GM23338 (cell line): ENCODE results near the gene AIFM2.

Experiments
- CREB1 ChIP-seq: fragments of 250-450 bp; sonication (Bioruptor Pico); IDR thresholded peaks from 2 replicates; pipeline ENCODE4 v1.5.0; 2020; ENCODE audit warnings: low read depth, mild to moderate bottlenecking, moderate library complexity
- EZH2 ChIP-seq: fragments of 200-600 bp; sonication (generic); IDR thresholded peaks from one replicate; pipeline ENCODE4 v1.8.0; 2017; ENCODE audit warnings: antibody characterized with exemption, mild to moderate bottlenecking, low read depth; ENCODE audit not compliant: unreplicated experiment
- EZH2phosphoT487 ChIP-seq: fragments of 200-600 bp; sonication (generic); IDR thresholded peaks from one replicate; pipeline ENCODE4 v1.8.1; 2018; ENCODE audit warnings: antibody characterized with exemption; ENCODE audit not compliant: unreplicated experiment
- JUNB ChIP-seq: IDR thresholded peaks from one replicate; pipeline ENCODE4 v1.6.1; 2016; ENCODE audit warnings: antibody characterized with exemption; ENCODE audit not compliant: unreplicated experiment
- POLR2AphosphoS5 ChIP-seq: IDR thresholded peaks from 2 replicates; pipeline ENCODE4 v1.6.1; 2016; ENCODE audit warnings: antibody characterized with exemption, low read depth
- ZNF114 ChIP-seq: fragments of 250-450 bp; sonication (Bioruptor Pico); IDR thresholded peaks from 2 replicates; pipeline ENCODE4 v1.5.0; 2020; ENCODE audit warnings: mild to moderate bottlenecking, moderate library complexity
- TF ChIP-seq, protein P1 (sequence below), 2 experiments: fragments of 200-600 bp in 1 of 2; sonication (generic) in 1 of 2; conservative IDR thresholded peaks; 2 replicates each; pipeline versions ENCODE4 v1.5.1 to v1.6.1; 2016 to 2017; ENCODE audit warnings: antibody characterized with exemption in 2 of 2, low read depth in 2 of 2, mild to moderate bottlenecking in 2 of 2, moderate library complexity in 1 of 2
- TF ChIP-seq, protein P2 (sequence below): fragments of 250-450 bp; sonication (Bioruptor Pico); IDR thresholded peaks from 2 replicates; pipeline ENCODE4 v1.5.0; 2020; ENCODE audit warnings: mild to moderate bottlenecking, moderate library complexity
- TF ChIP-seq, protein P3 (sequence below): IDR thresholded peaks from one replicate; pipeline ENCODE4 v1.6.1; 2018; ENCODE audit warnings: antibody characterized with exemption; ENCODE audit not compliant: unreplicated experiment
- TF ChIP-seq, protein P4 (sequence below): IDR thresholded peaks from 2 replicates; pipeline ENCODE4 v1.6.1; 2016; ENCODE audit warnings: antibody characterized with exemption

DNA sequence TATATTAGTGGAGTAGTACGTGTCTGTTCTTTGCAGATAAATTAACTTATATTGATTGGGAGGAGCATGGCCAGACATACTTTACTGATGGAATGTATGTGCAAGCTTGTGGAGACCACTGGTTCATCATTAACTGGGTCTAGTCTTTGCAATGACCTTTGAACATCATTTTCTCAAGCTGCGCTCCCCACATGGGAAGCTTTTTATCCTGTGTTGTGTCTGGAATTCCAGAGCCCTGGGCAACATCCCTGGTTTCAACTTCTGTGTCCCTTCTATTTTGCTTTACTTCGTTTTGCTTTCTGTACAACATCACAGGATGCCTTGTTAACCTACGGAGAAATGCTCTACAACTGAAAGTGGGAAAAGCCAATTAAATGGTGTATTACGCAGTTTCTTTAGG lies 41.7 kb downstream of the AIFM2 start:
- TF ChIP-seq, protein P1, sequence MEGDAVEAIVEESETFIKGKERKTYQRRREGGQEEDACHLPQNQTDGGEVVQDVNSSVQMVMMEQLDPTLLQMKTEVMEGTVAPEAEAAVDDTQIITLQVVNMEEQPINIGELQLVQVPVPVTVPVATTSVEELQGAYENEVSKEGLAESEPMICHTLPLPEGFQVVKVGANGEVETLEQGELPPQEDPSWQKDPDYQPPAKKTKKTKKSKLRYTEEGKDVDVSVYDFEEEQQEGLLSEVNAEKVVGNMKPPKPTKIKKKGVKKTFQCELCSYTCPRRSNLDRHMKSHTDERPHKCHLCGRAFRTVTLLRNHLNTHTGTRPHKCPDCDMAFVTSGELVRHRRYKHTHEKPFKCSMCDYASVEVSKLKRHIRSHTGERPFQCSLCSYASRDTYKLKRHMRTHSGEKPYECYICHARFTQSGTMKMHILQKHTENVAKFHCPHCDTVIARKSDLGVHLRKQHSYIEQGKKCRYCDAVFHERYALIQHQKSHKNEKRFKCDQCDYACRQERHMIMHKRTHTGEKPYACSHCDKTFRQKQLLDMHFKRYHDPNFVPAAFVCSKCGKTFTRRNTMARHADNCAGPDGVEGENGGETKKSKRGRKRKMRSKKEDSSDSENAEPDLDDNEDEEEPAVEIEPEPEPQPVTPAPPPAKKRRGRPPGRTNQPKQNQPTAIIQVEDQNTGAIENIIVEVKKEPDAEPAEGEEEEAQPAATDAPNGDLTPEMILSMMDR (conservative IDR thresholded peaks at IDR 0.05; ENCODE audit: low read depth in 2 of 2), result no peak
- TF ChIP-seq EZH2 (no peak), EZH2phosphoT487 (no peak), CREB1 (no peak), POLR2AphosphoS5 (no peak), ZNF114 (CRISPR knock-in tag) (no peak), JUNB (no peak)
- TF ChIP-seq, protein P2, sequence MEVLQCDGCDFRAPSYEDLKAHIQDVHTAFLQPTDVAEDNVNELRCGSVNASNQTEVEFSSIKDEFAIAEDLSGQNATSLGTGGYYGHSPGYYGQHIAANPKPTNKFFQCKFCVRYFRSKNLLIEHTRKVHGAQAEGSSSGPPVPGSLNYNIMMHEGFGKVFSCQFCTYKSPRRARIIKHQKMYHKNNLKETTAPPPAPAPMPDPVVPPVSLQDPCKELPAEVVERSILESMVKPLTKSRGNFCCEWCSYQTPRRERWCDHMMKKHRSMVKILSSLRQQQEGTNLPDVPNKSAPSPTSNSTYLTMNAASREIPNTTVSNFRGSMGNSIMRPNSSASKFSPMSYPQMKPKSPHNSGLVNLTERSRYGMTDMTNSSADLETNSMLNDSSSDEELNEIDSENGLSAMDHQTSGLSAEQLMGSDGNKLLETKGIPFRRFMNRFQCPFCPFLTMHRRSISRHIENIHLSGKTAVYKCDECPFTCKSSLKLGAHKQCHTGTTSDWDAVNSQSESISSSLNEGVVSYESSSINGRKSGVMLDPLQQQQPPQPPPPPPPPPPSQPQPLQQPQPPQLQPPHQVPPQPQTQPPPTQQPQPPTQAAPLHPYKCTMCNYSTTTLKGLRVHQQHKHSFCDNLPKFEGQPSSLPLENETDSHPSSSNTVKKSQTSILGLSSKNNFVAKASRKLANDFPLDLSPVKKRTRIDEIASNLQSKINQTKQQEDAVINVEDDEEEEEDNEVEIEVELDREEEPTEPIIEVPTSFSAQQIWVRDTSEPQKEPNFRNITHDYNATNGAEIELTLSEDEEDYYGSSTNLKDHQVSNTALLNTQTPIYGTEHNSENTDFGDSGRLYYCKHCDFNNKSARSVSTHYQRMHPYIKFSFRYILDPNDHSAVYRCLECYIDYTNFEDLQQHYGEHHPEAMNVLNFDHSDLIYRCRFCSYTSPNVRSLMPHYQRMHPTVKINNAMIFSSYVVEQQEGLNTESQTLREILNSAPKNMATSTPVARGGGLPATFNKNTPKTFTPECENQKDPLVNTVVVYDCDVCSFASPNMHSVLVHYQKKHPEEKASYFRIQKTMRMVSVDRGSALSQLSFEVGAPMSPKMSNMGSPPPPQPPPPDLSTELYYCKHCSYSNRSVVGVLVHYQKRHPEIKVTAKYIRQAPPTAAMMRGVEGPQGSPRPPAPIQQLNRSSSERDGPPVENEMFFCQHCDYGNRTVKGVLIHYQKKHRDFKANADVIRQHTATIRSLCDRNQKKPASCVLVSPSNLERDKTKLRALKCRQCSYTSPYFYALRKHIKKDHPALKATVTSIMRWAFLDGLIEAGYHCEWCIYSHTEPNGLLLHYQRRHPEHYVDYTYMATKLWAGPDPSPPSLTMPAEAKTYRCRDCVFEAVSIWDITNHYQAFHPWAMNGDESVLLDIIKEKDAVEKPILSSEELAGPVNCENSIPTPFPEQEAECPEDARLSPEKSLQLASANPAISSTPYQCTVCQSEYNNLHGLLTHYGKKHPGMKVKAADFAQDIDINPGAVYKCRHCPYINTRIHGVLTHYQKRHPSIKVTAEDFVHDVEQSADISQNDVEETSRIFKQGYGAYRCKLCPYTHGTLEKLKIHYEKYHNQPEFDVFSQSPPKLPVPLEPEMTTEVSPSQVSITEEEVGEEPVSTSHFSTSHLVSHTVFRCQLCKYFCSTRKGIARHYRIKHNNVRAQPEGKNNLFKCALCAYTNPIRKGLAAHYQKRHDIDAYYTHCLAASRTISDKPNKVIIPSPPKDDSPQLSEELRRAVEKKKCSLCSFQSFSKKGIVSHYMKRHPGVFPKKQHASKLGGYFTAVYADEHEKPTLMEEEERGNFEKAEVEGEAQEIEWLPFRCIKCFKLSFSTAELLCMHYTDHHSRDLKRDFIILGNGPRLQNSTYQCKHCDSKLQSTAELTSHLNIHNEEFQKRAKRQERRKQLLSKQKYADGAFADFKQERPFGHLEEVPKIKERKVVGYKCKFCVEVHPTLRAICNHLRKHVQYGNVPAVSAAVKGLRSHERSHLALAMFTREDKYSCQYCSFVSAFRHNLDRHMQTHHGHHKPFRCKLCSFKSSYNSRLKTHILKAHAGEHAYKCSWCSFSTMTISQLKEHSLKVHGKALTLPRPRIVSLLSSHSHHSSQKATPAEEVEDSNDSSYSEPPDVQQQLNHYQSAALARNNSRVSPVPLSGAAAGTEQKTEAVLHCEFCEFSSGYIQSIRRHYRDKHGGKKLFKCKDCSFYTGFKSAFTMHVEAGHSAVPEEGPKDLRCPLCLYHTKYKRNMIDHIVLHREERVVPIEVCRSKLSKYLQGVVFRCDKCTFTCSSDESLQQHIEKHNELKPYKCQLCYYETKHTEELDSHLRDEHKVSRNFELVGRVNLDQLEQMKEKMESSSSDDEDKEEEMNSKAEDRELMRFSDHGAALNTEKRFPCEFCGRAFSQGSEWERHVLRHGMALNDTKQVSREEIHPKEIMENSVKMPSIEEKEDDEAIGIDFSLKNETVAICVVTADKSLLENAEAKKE (CRISPR knock-in tag), result no peak
- TF ChIP-seq, protein P3, sequence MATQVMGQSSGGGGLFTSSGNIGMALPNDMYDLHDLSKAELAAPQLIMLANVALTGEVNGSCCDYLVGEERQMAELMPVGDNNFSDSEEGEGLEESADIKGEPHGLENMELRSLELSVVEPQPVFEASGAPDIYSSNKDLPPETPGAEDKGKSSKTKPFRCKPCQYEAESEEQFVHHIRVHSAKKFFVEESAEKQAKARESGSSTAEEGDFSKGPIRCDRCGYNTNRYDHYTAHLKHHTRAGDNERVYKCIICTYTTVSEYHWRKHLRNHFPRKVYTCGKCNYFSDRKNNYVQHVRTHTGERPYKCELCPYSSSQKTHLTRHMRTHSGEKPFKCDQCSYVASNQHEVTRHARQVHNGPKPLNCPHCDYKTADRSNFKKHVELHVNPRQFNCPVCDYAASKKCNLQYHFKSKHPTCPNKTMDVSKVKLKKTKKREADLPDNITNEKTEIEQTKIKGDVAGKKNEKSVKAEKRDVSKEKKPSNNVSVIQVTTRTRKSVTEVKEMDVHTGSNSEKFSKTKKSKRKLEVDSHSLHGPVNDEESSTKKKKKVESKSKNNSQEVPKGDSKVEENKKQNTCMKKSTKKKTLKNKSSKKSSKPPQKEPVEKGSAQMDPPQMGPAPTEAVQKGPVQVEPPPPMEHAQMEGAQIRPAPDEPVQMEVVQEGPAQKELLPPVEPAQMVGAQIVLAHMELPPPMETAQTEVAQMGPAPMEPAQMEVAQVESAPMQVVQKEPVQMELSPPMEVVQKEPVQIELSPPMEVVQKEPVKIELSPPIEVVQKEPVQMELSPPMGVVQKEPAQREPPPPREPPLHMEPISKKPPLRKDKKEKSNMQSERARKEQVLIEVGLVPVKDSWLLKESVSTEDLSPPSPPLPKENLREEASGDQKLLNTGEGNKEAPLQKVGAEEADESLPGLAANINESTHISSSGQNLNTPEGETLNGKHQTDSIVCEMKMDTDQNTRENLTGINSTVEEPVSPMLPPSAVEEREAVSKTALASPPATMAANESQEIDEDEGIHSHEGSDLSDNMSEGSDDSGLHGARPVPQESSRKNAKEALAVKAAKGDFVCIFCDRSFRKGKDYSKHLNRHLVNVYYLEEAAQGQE, result no peak
- TF ChIP-seq, protein P4, sequence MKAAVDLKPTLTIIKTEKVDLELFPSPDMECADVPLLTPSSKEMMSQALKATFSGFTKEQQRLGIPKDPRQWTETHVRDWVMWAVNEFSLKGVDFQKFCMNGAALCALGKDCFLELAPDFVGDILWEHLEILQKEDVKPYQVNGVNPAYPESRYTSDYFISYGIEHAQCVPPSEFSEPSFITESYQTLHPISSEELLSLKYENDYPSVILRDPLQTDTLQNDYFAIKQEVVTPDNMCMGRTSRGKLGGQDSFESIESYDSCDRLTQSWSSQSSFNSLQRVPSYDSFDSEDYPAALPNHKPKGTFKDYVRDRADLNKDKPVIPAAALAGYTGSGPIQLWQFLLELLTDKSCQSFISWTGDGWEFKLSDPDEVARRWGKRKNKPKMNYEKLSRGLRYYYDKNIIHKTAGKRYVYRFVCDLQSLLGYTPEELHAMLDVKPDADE, result no peak
